Upper lobe of left lung (tissue), 4 donors: Measurements from ENCODE around the gene SMARCD3.

ENCODE experiments used
- POLR2A ChIP-seq, 4 donors: fragments of 450-650 bp; IDR thresholded peaks; one replicate each; pipeline ENCODE4 v1.5.1; 2016 to 2017; ENCODE audit warnings: antibody characterized with exemption in 4 of 4, mild to moderate bottlenecking in 2 of 4
- POLR2AphosphoS5 ChIP-seq, 2 donors: sonication (generic); formaldehyde crosslinking; IDR thresholded peaks; one replicate each; pipeline ENCODE4 v1.5.1; 2017; ENCODE audit warnings: antibody characterized with exemption in 2 of 2

- TF ChIP-seq POLR2A (IDR thresholded peaks at IDR 0.05): no peak
- no peak for TF ChIP-seq POLR2AphosphoS5 (IDR thresholded peaks at IDR 0.05)
Observed at GRCh38 chr7:151208253-151208862, 40.1 kb downstream of the SMARCD3 start.
